Skin epidermis (tissue), 12 donors: ENCODE results near the gene MS4A5.
A peak's percentile ranks its signal among the peaks of the same experiment; 100 is the strongest.
"Not testable (repeated sequence)": the region's sequence is repeated elsewhere in the genome, so short reads cannot be mapped to it uniquely, and the experiment has no call there.

Experiments used
- H3K27ac ChIP-seq, 21 experiments: fragments of 200-600 bp; sonication (generic) in 11 of 21; one replicate each; pipeline ENCODE4 v1.5.0; 2020; ENCODE audit warnings: mild to moderate bottlenecking in 3 of 21, inconsistent platforms in 2 of 21, moderate library complexity in 2 of 21
- H3K4me3 ChIP-seq, 7 experiments: fragments of 200-600 bp; sonication (generic) in 2 of 7; one replicate each; pipeline ENCODE4 v1.5.0; 2020; ENCODE audit warnings: inconsistent platforms in 2 of 7, mild to moderate bottlenecking in 2 of 7, moderate library complexity in 1 of 7

MS4A5 gene

GRCh38 chr11:60429272-60429671, at the start of gene MS4A5:
Gene MS4A5 (plus strand): TSS chr11:60429572. CDS start chr11:60429675, 103 bp downstream.
- Histone ChIP-seq H3K4me3 (no peak within 1 kb of the TSS), H3K27ac (no peak within 1 kb of the TSS)

GRCh38 chr11:60389279-60389910, 40.0 kb upstream of the MS4A5 start:
- Histone ChIP-seq H3K4me3 (no peak overlapping the region), H3K27ac (peak overlapping the region in 4 of 21 experiments; percentile 27 to 47 (median 38))

- peak overlapping the region in 4 of 21 experiments; percentile 4 to 47 (median 32) for H3K27ac ChIP-seq
These were observed 39.0 kb upstream of the MS4A5 start for GRCh38 chr11:60390419-60390818.

GRCh38 chr11:60392361-60392760, 37.0 kb upstream of the MS4A5 start:
- Histone ChIP-seq H3K4me3 (no peak overlapping the region), H3K27ac (no peak overlapping the region)

More at GRCh38 chr11:60390419-60390818, 39.0 kb upstream of the MS4A5 start:
- no peak overlapping the region for H3K4me3 ChIP-seq

- Histone ChIP-seq H3K4me3 (no peak overlapping the region), H3K27ac (no peak overlapping the region)
These were observed 36.4 kb upstream of the MS4A5 start for GRCh38 chr11:60393016-60393415.

- no peak overlapping the region for H3K27ac ChIP-seq
- no peak overlapping the region for H3K4me3 ChIP-seq
These were observed 34.5 kb upstream of the MS4A5 start for GRCh38 chr11:60394666-60395380.

- H3K4me3 ChIP-seq: no peak within 1 kb of the TSS
- H3K27ac ChIP-seq: peak within 1 kb of the TSS in 6 of 21 experiments; percentile 6 to 71 (median 28)
These were observed 33.0 kb upstream of the MS4A5 start, which contains the start of gene MS4A14 for GRCh38 chr11:60396382-60396781. Gene MS4A14 (plus strand): TSS chr11:60396459. CDS start chr11:60396579, 120 bp downstream.

- no peak overlapping the region for H3K4me3 ChIP-seq
- peak overlapping the region in 6 of 21 experiments; percentile 6 to 71 (median 28) for H3K27ac ChIP-seq
These were observed 32.6 kb upstream of the MS4A5 start for GRCh38 chr11:60396799-60397198.

GRCh38 chr11:60420015-60420414, 9.4 kb upstream of the MS4A5 start:
- Histone ChIP-seq H3K4me3 (no peak overlapping the region), H3K27ac (no peak overlapping the region)

GRCh38 chr11:60422609-60423008, 6.8 kb upstream of the MS4A5 start:
- Histone ChIP-seq H3K27ac (no peak overlapping the region), H3K4me3 (no peak overlapping the region)

GRCh38 chr11:60428517-60428916, 855 bp upstream of the MS4A5 start:
- Histone ChIP-seq H3K27ac (no peak overlapping the region), H3K4me3 (no peak overlapping the region)

GRCh38 chr11:60431251-60431650, 1.9 kb downstream of the MS4A5 start:
- Histone ChIP-seq H3K27ac (no peak overlapping the region), H3K4me3 (no peak overlapping the region)

GRCh38 chr11:60433401-60433800, 4.0 kb downstream of the MS4A5 start:
- H3K4me3 ChIP-seq: no peak overlapping the region
- H3K27ac ChIP-seq: no peak overlapping the region

GRCh38 chr11:60447070-60447469, 17.7 kb downstream of the MS4A5 start:
- H3K27ac ChIP-seq: no peak overlapping the region
- H3K4me3 ChIP-seq: no peak overlapping the region

GRCh38 chr11:60447846-60448245, 18.5 kb downstream of the MS4A5 start:
- Histone ChIP-seq H3K4me3 (no peak overlapping the region), H3K27ac (no peak overlapping the region)

- H3K4me3 ChIP-seq, H3K27ac ChIP-seq: not testable (repeated sequence)
These were observed 21.8 kb downstream of the MS4A5 start for GRCh38 chr11:60451185-60451584.

- Histone ChIP-seq H3K4me3 (no peak overlapping the region), H3K27ac (no peak overlapping the region)
These were observed 24.8 kb downstream of the MS4A5 start for GRCh38 chr11:60454212-60454611.

GRCh38 chr11:60455531-60456042, 26.2 kb downstream of the MS4A5 start, which contains the start of gene MS4A1:
Gene MS4A1 (plus strand): TSS chr11:60455847. CDS start chr11:60462375, 6,528 bp downstream.
- peak within 1 kb of the TSS in 3 of 21 experiments; percentile 20 to 51 (median 50) for H3K27ac ChIP-seq
- H3K4me3 ChIP-seq: no peak within 1 kb of the TSS

- Histone ChIP-seq H3K4me3 (no peak overlapping the region), H3K27ac (peak overlapping the region in 1 of 21 experiments; percentile 50)
These were observed 28.2 kb downstream of the MS4A5 start for GRCh38 chr11:60457576-60457975.

- Histone ChIP-seq H3K4me3 (no peak overlapping the region), H3K27ac (no peak overlapping the region)
These were observed 30.0 kb downstream of the MS4A5 start for GRCh38 chr11:60459345-60459744.

- no peak overlapping the region for H3K4me3 ChIP-seq
- H3K27ac ChIP-seq: no peak overlapping the region
These were observed 39.5 kb downstream of the MS4A5 start for GRCh38 chr11:60468829-60469228.
